GM19193 (cell line): Measurements from ENCODE around the gene CCL20.

Source experiments
- POLR2A ChIP-seq: IDR thresholded peaks from 4 replicates; pipeline ENCODE4 v1.6.1; 2011; ENCODE audit not compliant: insufficient read depth, insufficient read length; ENCODE audit errors: extremely low read depth

CCL20 gene

GRCh38 chr2:227848586-227848985 is 34.9 kb downstream of the CCL20 start:
- TF ChIP-seq POLR2A: no peak

- TF ChIP-seq POLR2A: no peak
Measured at GRCh38 chr2:227849906-227850305, 36.3 kb downstream of the CCL20 start.

GRCh38 chr2:227853204-227853629 is 39.6 kb downstream of the CCL20 start:
- no peak for TF ChIP-seq POLR2A

GRCh38 chr2:227853765-227854271 is 40.2 kb downstream of the CCL20 start:
- TF ChIP-seq POLR2A: no peak

GRCh38 chr2:227855440-227855839 is 41.8 kb downstream of the CCL20 start:
- TF ChIP-seq POLR2A: no peak

GRCh38 chr2:227856697-227857096 is 43.1 kb downstream of the CCL20 start:
- TF ChIP-seq POLR2A: no peak

- TF ChIP-seq POLR2A: no peak
Measured at GRCh38 chr2:227860221-227860641, 46.6 kb downstream of the CCL20 start.

GRCh38 chr2:227861011-227861410 is 47.4 kb downstream of the CCL20 start:
- no peak for TF ChIP-seq POLR2A

- no peak for TF ChIP-seq POLR2A
Measured at GRCh38 chr2:227862227-227862740, 48.6 kb downstream of the CCL20 start.

GRCh38 chr2:227862741-227863588 is 49.3 kb downstream of the CCL20 start:
- no peak for TF ChIP-seq POLR2A

GRCh38 chr2:227864161-227864756 is 50.6 kb downstream of the CCL20 start:
- TF ChIP-seq POLR2A: no peak

GRCh38 chr2:227865291-227865690 is 51.6 kb downstream of the CCL20 start:
- TF ChIP-seq POLR2A: no peak
